BLaER1 treated with 17β-estradiol and CSF1 and Interleukin-3, amounts not matched to agents 10 nM and 100 nM (cell line): Measurements from ENCODE around the gene PRPH.
A peak's percentile ranks its signal among the peaks of the same experiment; 100 is the strongest.
"Not testable (repeated sequence)": the region's sequence is repeated elsewhere in the genome, so short reads cannot be mapped to it uniquely, and the experiment has no call there.

Experiments used
- H3K27ac ChIP-seq, 11 experiments: shearing (Covaris generic); formaldehyde crosslinking; 2 replicates each; pipeline ENCODE4 v1.8.1; 2022
- H3K27me3 ChIP-seq, 11 experiments: shearing (Covaris generic); formaldehyde crosslinking; 2 replicates each; pipeline ENCODE4 v1.8.1; 2022
- H3K36me3 ChIP-seq, 11 experiments: shearing (Covaris generic); formaldehyde crosslinking; 2 replicates each; pipeline ENCODE4 v1.8.1; 2022
- H3K4me1 ChIP-seq, 10 experiments: shearing (Covaris generic); formaldehyde crosslinking; 2 replicates each; pipeline ENCODE4 v1.8.1; 2022
- H3K4me2 ChIP-seq, 11 experiments: shearing (Covaris generic); formaldehyde crosslinking; 2 replicates each; pipeline ENCODE4 v1.8.1; 2022
- H3K4me3 ChIP-seq, 10 experiments: shearing (Covaris generic); formaldehyde crosslinking; 2 replicates each; pipeline ENCODE4 v1.8.1; 2022
- H3K9ac ChIP-seq, 11 experiments: shearing (Covaris generic); formaldehyde crosslinking; 2 replicates each; pipeline ENCODE4 v1.8.1; 2022
- H3K9me3 ChIP-seq, 11 experiments: shearing (Covaris generic); formaldehyde crosslinking; replicated peaks in 1 of 11; 2 replicates each; pipeline ENCODE4 v1.8.1; 2022
- H4K20me1 ChIP-seq, 11 experiments: shearing (Covaris generic); formaldehyde crosslinking; 2 replicates each; pipeline ENCODE4 v1.8.1; 2022
- Cebpa-rat ChIP-seq, 11 experiments: shearing (Covaris generic); IDR thresholded peaks; 2 replicates each; pipeline ENCODE4 v1.8.1; 2022

PRPH gene

DNA sequence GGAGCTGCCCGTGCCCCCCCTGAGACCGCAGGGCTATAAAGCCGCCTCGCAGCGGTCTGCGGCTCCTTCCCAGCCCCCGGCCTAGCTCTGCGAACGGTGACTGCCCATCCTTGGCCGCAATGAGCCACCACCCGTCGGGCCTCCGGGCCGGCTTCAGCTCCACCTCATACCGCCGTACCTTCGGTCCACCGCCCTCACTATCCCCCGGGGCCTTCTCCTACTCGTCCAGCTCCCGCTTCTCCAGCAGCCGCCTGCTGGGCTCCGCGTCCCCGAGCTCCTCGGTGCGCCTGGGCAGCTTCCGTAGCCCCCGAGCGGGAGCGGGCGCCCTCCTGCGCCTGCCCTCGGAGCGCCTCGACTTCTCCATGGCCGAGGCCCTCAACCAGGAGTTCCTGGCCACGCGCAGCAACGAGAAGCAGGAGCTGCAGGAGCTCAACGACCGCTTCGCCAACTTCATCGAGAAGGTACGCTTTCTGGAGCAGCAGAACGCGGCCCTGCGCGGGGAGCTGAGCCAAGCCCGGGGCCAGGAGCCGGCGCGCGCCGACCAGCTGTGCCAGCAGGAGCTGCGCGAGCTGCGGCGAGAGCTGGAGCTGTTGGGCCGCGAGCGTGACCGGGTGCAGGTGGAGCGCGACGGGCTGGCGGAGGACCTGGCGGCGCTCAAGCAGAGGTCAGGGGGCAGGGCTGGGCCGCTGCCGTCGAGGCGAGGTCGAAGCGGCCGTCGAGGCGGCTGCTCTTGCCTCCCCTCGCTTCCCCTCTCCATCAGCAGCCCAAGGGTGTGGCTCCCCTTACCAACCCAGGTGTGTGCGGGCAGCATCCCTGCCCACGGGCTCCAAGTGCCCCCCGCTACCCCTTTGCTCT is at the start of gene PRPH:
Gene PRPH (plus strand): TSS at position 66 of the 855 bp plus-strand sequence. CDS start 54 bp downstream, at position 120.
- Histone ChIP-seq H4K20me1 (peaks cover 0 to 37% (median 21%) of the 10 kb centered on the region in 11 experiments; a peak in 15 of 22 replicates), H3K4me2 (peak within 1 kb of the TSS; percentile 43 to 88 (median 70)), H3K4me3 (peak within 1 kb of the TSS in 9 of 10 experiments; percentile 4 to 55 (median 29); a peak in 12 of 20 replicates), H3K36me3 (no peaks in the 10 kb centered on the region), H3K27me3 (peaks cover 58 to 72% (median 67%) of the 10 kb centered on the region in 11 experiments), H3K4me1 (peaks cover 17 to 44% (median 30%) of the 10 kb centered on the region in 10 experiments; a peak in 19 of 20 replicates), H3K27ac (no peak within 1 kb of the TSS), H3K9ac (peak within 1 kb of the TSS in 2 of 11 experiments; percentile 12 to 27; a peak in 1 of 22 replicates), H3K9me3 (peaks cover 0 to 8% (median 0%) of the 10 kb centered on the region in 11 experiments; a peak in 5 of 22 replicates)
- no peak for TF ChIP-seq Cebpa-rat (IDR thresholded peaks at IDR 0.05)

GRCh38 chr12:49251357-49251756 is 43.6 kb upstream of the PRPH start:
- Histone ChIP-seq H3K4me1 (peaks cover 0 to 13% (median under 1%) of the 10 kb centered on the region in 10 experiments; a peak in 4 of 20 replicates), H3K9ac (no peak overlapping the region), H3K4me2 (no peak overlapping the region), H3K27ac (no peak overlapping the region), H3K36me3 (no peaks in the 10 kb centered on the region), H4K20me1 (no peaks in the 10 kb centered on the region), H3K4me3 (no peak overlapping the region), H3K27me3 (no peaks in the 10 kb centered on the region), H3K9me3 (no peaks in the 10 kb centered on the region)
- no peak for TF ChIP-seq Cebpa-rat (IDR thresholded peaks at IDR 0.05)

GRCh38 chr12:49253033-49253623 is 41.8 kb upstream of the PRPH start:
- Histone ChIP-seq H3K4me1 (peaks cover 11 to 27% (median 15%) of the 10 kb centered on the region in 10 experiments), H3K9me3 (no peaks in the 10 kb centered on the region), H4K20me1 (no peaks in the 10 kb centered on the region), H3K4me2 (no peak overlapping the region), H3K27me3 (no peaks in the 10 kb centered on the region), H3K36me3 (no peaks in the 10 kb centered on the region), H3K4me3 (no peak overlapping the region), H3K27ac (no peak overlapping the region), H3K9ac (no peak overlapping the region)
- TF ChIP-seq Cebpa-rat (IDR thresholded peaks at IDR 0.05), result no peak

DNA sequence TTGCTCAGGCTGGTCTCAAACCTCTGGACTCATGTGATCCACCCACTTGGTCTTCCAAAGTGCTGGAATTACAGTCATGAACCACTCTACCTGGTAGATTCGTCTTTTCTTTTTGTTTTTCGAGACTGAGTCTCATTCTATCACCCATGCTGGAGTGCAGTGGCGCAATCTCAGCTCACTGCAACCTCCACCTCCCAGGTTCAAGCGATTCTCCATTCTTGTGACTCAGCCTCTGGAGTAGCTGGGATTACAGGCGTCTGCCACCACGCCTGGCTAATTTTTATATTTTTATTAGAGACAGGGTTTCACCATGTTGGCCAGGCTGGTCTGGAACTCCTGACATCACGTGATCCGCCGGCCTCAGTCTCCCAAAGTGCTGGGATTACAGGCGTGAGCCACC is 39.5 kb upstream of the PRPH start:
- not testable (repeated sequence) for H4K20me1 ChIP-seq, H3K27ac ChIP-seq, H3K9ac ChIP-seq, H3K4me2 ChIP-seq, H3K27me3 ChIP-seq, H3K36me3 ChIP-seq, H3K4me3 ChIP-seq, H3K9me3 ChIP-seq
- H3K4me1 ChIP-seq, result peaks cover 27 to 49% (median 33%) of the 10 kb centered on the region in 10 experiments

GRCh38 chr12:49255857-49256637 is 38.9 kb upstream of the PRPH start:
- no peaks in the 10 kb centered on the region for H3K9me3 ChIP-seq
- no peak overlapping the region for H3K9ac ChIP-seq
- peaks cover 33 to 55% (median 39%) of the 10 kb centered on the region in 10 experiments for H3K4me1 ChIP-seq
- no peak overlapping the region for H3K27ac ChIP-seq
- TF ChIP-seq Cebpa-rat (IDR thresholded peaks at IDR 0.05), result no peak
- H3K36me3 ChIP-seq, result no peaks in the 10 kb centered on the region
- peaks cover 0 to 6% (median 0%) of the 10 kb centered on the region in 11 experiments; a peak in 1 of 22 replicates for H4K20me1 ChIP-seq
- H3K4me3 ChIP-seq, result no peak overlapping the region
- H3K4me2 ChIP-seq, result no peak overlapping the region
- no peaks in the 10 kb centered on the region for H3K27me3 ChIP-seq

DNA sequence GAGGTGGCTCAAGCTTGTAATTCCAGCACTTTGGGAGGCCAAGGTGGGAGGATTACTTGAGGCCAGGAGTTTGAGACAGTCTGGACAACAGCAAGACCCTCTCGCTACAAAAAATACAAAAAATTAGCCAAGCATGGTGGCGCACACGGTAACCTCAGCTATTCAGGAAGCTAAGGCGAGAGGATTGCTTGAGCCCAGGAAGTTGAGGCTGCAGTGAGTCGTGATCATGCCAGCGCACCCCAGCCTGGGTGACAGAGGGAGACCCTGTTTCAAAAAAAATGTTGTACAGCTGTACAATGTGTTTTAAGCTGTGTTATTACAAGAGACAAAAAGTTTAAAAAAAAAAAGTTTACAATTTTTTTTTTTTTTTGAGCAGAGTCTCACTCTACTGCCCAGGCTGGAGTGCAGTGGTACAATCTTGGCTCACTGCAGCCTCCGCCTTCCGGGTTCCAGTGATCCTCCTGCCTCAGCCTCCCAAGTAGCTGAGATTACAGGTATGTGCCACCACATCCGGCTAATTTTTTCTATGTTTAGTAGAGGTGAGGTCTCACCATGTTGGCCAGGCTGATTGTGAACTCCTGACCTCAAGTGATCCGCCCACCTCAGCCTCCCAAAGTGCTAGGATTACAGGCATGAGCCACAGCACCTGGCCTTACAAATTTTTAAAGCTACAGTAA is 37.3 kb upstream of the PRPH start:
- not testable (repeated sequence) for H3K4me3 ChIP-seq, H3K9me3 ChIP-seq, H3K27me3 ChIP-seq, H3K36me3 ChIP-seq, H4K20me1 ChIP-seq
- H3K4me2 ChIP-seq, result peak overlapping the region; percentile 35 to 65 (median 52); a peak in 21 of 22 replicates
- H3K4me1 ChIP-seq, result peaks cover 47 to 71% (median 55%) of the 10 kb centered on the region in 10 experiments
- H3K27ac ChIP-seq, result peak overlapping the region in 8 of 11 experiments; percentile 25 to 59 (median 51); a peak in 12 of 22 replicates
- H3K9ac ChIP-seq, result peak overlapping the region in 2 of 11 experiments; percentile 3 to 8; a peak in 4 of 22 replicates

DNA sequence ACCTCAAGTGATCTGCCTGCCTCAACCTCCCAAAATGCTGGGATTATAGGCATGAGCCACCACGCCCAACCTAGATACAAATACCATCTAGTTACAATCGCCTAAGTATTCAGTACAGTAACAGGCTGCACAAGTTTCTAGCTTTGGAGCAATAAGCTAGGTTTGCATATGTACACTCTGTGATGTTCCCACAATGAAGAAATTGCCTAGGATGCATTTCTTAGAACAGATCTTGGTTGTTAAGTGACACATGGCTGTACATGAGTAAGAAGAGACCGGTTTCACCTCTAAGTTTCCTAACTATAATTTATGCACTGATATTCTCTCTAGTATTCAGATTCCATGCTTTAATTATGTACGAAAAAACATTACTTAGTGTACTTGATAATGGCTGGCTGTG is 35.5 kb upstream of the PRPH start:
- Histone ChIP-seq H3K27me3 (no peaks in the 10 kb centered on the region), H3K9me3 (no peaks in the 10 kb centered on the region), H3K4me3 (no peak overlapping the region), H4K20me1 (peaks cover 0 to 6% (median 0%) of the 10 kb centered on the region in 11 experiments; a peak in 1 of 22 replicates), H3K36me3 (no peaks in the 10 kb centered on the region), H3K4me2 (peak overlapping the region in 9 of 11 experiments; percentile 66 to 85 (median 79); a peak in 13 of 22 replicates), H3K9ac (no peak overlapping the region; a peak in 1 of 22 replicates), H3K27ac (peak overlapping the region in 3 of 11 experiments; percentile 29 to 50 (median 32); a peak in 3 of 22 replicates), H3K4me1 (peaks cover 62 to 82% (median 69%) of the 10 kb centered on the region in 10 experiments)
- no peak for TF ChIP-seq Cebpa-rat (IDR thresholded peaks at IDR 0.05)

DNA sequence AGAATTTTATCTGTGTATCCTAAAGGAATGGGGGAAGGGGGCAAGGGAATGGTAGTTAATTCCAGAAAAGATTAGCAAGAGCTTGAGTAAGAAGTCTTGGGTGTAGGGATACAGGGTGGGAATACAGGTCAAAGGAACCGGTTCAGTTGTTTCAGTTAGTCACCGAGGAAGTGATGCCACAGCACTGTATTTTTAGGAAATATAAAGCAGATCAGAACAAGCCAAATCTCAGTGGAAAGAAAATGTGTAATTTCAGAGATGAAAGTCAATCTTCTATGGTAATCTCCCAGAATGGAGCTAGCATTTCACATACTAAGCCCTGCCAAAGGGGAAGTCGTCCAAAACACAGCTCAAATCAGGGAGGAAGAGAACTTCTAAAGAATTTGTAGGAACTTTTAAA is 34.8 kb upstream of the PRPH start:
- Histone ChIP-seq H3K4me2 (peak overlapping the region; percentile 66 to 85 (median 79)), H3K4me1 (peaks cover 62 to 78% (median 68%) of the 10 kb centered on the region in 10 experiments), H3K27me3 (no peaks in the 10 kb centered on the region), H3K9ac (peak overlapping the region in 7 of 11 experiments; percentile 4 to 59 (median 34); a peak in 8 of 22 replicates), H3K36me3 (no peaks in the 10 kb centered on the region), H3K4me3 (no peak overlapping the region), H4K20me1 (peaks cover 0 to 6% (median 0%) of the 10 kb centered on the region in 11 experiments; a peak in 3 of 22 replicates), H3K9me3 (no peaks in the 10 kb centered on the region), H3K27ac (peak overlapping the region in 8 of 11 experiments; percentile 12 to 60 (median 30); a peak in 9 of 22 replicates)
- no peak for TF ChIP-seq Cebpa-rat (IDR thresholded peaks at IDR 0.05)
